ENCODE measurements around the gene ZSCAN5A. TPM values are rescaled to one million over a fixed set of nuclear protein-coding genes. Genes with fewer than 3 reads are reported as not detected.

Gene ZSCAN5A
- total and polyA plus RNA-seq, 2 of the 13 experiments (the other 11 are each of a cell fraction or from before 2014, with no cell fraction given), result 9.5 to 17.8 TPM

DNA sequence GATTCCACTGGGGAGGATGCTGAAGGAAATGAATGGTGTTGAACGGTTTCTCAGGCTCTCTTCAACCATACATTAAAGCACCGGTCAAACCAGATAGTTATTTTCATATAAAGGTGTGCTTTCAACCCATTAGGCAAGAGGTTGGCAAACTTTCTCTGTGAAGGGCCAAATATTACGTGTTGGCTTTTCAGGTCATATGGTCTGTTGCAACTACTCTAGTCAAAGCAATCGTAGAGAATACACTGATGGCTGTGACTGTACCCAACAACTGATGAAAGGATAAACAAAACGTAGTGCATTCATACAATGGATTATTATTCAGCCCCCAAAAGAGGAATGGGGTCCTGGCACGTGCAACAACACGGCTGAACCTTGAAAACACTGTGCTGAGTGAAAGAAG lies 5.8 kb downstream of the ZSCAN5A start:
- in situ Hi-C loops (cut with HindIII; ENCODE audit: extremely low pct_ligation_motif_present, low pct_unique_long_range_greater_than_20kb), result no loop called here
- Histone ChIP-seq H3K4me1 (ENCODE audit: insufficient read depth, low read length) (peaks cover 12% of the 10 kb centered on the region), H3K79me2 (ENCODE audit: insufficient read depth, low read length) (no peaks in the 10 kb centered on the region), H3K27me3 (ENCODE audit: control insufficient read depth in 1 of 2, insufficient read depth in 2 of 2, low read length in 2 of 2) (no peaks in the 10 kb centered on the region), H3K4me3 (replicated peaks in 1 of 3; ENCODE audit: insufficient read depth in 1 of 3, low read depth in 2 of 3, low read length in 3 of 3) (no peak overlapping the region), H3K9ac (ENCODE audit: insufficient read depth, low read depth, low read length) (no peak overlapping the region), H4K20me1 (ENCODE audit: insufficient read depth, low read length) (no peaks in the 10 kb centered on the region), H3K4me2 (ENCODE audit: low read depth, low read length) (no peak overlapping the region), H2AFZ (ENCODE audit: low read length) (no peak overlapping the region), H3K36me3 (replicated peaks in 1 of 2; ENCODE audit: control insufficient read depth in 1 of 2, insufficient read depth in 2 of 2, low read length in 2 of 2) (peaks cover 7 to 13% of the 10 kb centered on the region in 2 experiments), H3K9me3 (ENCODE audit: low read length) (no peaks in the 10 kb centered on the region), H3K27ac (ENCODE audit: extremely low read length, insufficient read depth, low read length) (no peak overlapping the region)
- ChIA-PET CTCF (ENCODE audit: low intra/inter-chr PET ratio, low total read pairs) (interaction anchor here (0.9 to 3.0 kb wide), 4 partner anchors 24 to 232 kb away, joined by 4 to 26 read pairs (median 6); no protein-coding TSS in a partner anchor), POLR2A (no interaction called here)
- 91% methylated on average over 7 of the region's 7 CpGs for WGBS (ENCODE audit: low lambda C conversion rate)
- no peak for TF ChIP-seq ZSCAN9 (CRISPR knock-in tag; IDR thresholded peaks at IDR 0.05; ENCODE audit: borderline replicate concordance)
- no peak for TF ChIP-seq TARDBP (CRISPR knock-in tag; IDR thresholded peaks at IDR 0.05)
- no peak for TF ChIP-seq RORA (CRISPR knock-in tag; IDR thresholded peaks at IDR 0.05)
- no peak for TF ChIP-seq ZNF788 (CRISPR knock-in tag; IDR thresholded peaks at IDR 0.05; ENCODE audit: borderline replicate concordance)
- no peak for TF ChIP-seq ZNF530 (CRISPR knock-in tag; IDR thresholded peaks at IDR 0.05; ENCODE audit: low read depth)
- no peak for TF ChIP-seq PHB2 (IDR thresholded peaks at IDR 0.05; ENCODE audit: partially characterized antibody)
- TF ChIP-seq HES4 (CRISPR knock-in tag; IDR thresholded peaks at IDR 0.05; ENCODE audit: borderline replicate concordance), result no peak
- no peak for TF ChIP-seq KMT2A (CRISPR knock-in tag; IDR thresholded peaks at IDR 0.05)
- no peak for TF ChIP-seq TBX2 (CRISPR knock-in tag; IDR thresholded peaks at IDR 0.05; ENCODE audit: borderline replicate concordance)
- TF ChIP-seq ZNF749 (CRISPR knock-in tag; IDR thresholded peaks at IDR 0.05; ENCODE audit: borderline replicate concordance), result no peak
- TF ChIP-seq IKZF4 (CRISPR knock-in tag; IDR thresholded peaks at IDR 0.05; ENCODE audit: borderline replicate concordance, low read depth, not compliant biosample characterization), result no peak
- no peak for TF ChIP-seq KLF11 (CRISPR knock-in tag; IDR thresholded peaks at IDR 0.05)
- no peak for TF ChIP-seq ARID2 (CRISPR knock-in tag; IDR thresholded peaks at IDR 0.05; ENCODE audit: borderline replicate concordance)
- TF ChIP-seq, protein P1, sequence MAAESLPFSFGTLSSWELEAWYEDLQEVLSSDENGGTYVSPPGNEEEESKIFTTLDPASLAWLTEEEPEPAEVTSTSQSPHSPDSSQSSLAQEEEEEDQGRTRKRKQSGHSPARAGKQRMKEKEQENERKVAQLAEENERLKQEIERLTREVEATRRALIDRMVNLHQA (CRISPR knock-in tag; IDR thresholded peaks at IDR 0.05), result no peak
- TF ChIP-seq, protein P2, sequence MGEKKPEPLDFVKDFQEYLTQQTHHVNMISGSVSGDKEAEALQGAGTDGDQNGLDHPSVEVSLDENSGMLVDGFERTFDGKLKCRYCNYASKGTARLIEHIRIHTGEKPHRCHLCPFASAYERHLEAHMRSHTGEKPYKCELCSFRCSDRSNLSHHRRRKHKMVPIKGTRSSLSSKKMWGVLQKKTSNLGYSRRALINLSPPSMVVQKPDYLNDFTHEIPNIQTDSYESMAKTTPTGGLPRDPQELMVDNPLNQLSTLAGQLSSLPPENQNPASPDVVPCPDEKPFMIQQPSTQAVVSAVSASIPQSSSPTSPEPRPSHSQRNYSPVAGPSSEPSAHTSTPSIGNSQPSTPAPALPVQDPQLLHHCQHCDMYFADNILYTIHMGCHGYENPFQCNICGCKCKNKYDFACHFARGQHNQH (CRISPR knock-in tag; IDR thresholded peaks at IDR 0.05), result no peak
- TF ChIP-seq EEA1 (CRISPR knock-in tag; IDR thresholded peaks at IDR 0.05; ENCODE audit: borderline replicate concordance), result no peak
- TF ChIP-seq GTF3A (CRISPR knock-in tag; conservative IDR thresholded peaks at IDR 0.05), result no peak
- no peak for TF ChIP-seq NFE2L2 (IDR thresholded peaks at IDR 0.05; ENCODE audit: low read length)
- TF ChIP-seq, protein P3, sequence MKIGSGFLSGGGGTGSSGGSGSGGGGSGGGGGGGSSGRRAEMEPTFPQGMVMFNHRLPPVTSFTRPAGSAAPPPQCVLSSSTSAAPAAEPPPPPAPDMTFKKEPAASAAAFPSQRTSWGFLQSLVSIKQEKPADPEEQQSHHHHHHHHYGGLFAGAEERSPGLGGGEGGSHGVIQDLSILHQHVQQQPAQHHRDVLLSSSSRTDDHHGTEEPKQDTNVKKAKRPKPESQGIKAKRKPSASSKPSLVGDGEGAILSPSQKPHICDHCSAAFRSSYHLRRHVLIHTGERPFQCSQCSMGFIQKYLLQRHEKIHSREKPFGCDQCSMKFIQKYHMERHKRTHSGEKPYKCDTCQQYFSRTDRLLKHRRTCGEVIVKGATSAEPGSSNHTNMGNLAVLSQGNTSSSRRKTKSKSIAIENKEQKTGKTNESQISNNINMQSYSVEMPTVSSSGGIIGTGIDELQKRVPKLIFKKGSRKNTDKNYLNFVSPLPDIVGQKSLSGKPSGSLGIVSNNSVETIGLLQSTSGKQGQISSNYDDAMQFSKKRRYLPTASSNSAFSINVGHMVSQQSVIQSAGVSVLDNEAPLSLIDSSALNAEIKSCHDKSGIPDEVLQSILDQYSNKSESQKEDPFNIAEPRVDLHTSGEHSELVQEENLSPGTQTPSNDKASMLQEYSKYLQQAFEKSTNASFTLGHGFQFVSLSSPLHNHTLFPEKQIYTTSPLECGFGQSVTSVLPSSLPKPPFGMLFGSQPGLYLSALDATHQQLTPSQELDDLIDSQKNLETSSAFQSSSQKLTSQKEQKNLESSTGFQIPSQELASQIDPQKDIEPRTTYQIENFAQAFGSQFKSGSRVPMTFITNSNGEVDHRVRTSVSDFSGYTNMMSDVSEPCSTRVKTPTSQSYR (CRISPR knock-in tag; IDR thresholded peaks at IDR 0.05; ENCODE audit: borderline replicate concordance), result no peak
- intact Hi-C loops (cut with micrococcal nuclease; ENCODE audit: unreplicated experiment), result no loop called here
- DNase-seq (ENCODE audit: low spot score), result no peak
- no peak for FAIRE-seq
- no peak for ATAC-seq
- BruUV-seq (replicated peaks), result no TSS peak

Measured in HepG2 (cell line).